ENCODE measurements around the gene COBL. TPM values are rescaled to one million over a fixed set of nuclear protein-coding genes. Genes with fewer than 3 reads are reported as not detected.

Gene COBL
- total RNA-seq, 1 experiment from 2014 or later, result 8.6 TPM

- in situ Hi-C loops (cut with HindIII; ENCODE audit: low pct_unique_long_range_greater_than_20kb, low sequenced_read_pairs), result no loop called here
- no peak for DNase-seq (ENCODE audit: low read depth, low spot score)
Measured at GRCh38 chr7:51233374-51233773, 83.2 kb downstream of the COBL start.

GRCh38 chr7:51230723-51231122 lies 85.9 kb downstream of the COBL start:
- DNase-seq (ENCODE audit: low read depth, low spot score), result no peak
- in situ Hi-C loops (cut with HindIII; ENCODE audit: low pct_unique_long_range_greater_than_20kb, low sequenced_read_pairs), result no loop called here

GRCh38 chr7:51230324-51230625 lies 86.3 kb downstream of the COBL start:
- DNase-seq (ENCODE audit: low read depth, low spot score), result no peak
- in situ Hi-C loops (cut with HindIII; ENCODE audit: low pct_unique_long_range_greater_than_20kb, low sequenced_read_pairs), result no loop called here

- no peak for DNase-seq (ENCODE audit: low read depth, low spot score)
- in situ Hi-C loops (cut with HindIII; ENCODE audit: low pct_unique_long_range_greater_than_20kb, low sequenced_read_pairs), result no loop called here
Measured at GRCh38 chr7:51229620-51230323, 86.8 kb downstream of the COBL start.

- DNase-seq (ENCODE audit: low read depth, low spot score), result peak; percentile 55
- in situ Hi-C loops (cut with HindIII; ENCODE audit: low pct_unique_long_range_greater_than_20kb, low sequenced_read_pairs), result no loop called here
Measured at GRCh38 chr7:51229106-51229537, 87.5 kb downstream of the COBL start.

- DNase-seq (ENCODE audit: low read depth, low spot score), result no peak
- in situ Hi-C loops (cut with HindIII; ENCODE audit: low pct_unique_long_range_greater_than_20kb, low sequenced_read_pairs), result no loop called here
Measured at GRCh38 chr7:51228386-51228958, 88.1 kb downstream of the COBL start.

GRCh38 chr7:51227861-51228260 lies 88.7 kb downstream of the COBL start:
- in situ Hi-C loops (cut with HindIII; ENCODE audit: low pct_unique_long_range_greater_than_20kb, low sequenced_read_pairs), result no loop called here
- peak; percentile 62 for DNase-seq (ENCODE audit: low read depth, low spot score)

GRCh38 chr7:51226916-51227535 lies 89.6 kb downstream of the COBL start:
- DNase-seq (ENCODE audit: low read depth, low spot score), result no peak
- in situ Hi-C loops (cut with HindIII; ENCODE audit: low pct_unique_long_range_greater_than_20kb, low sequenced_read_pairs), result no loop called here

GRCh38 chr7:51226063-51226755 lies 90.4 kb downstream of the COBL start:
- in situ Hi-C loops (cut with HindIII; ENCODE audit: low pct_unique_long_range_greater_than_20kb, low sequenced_read_pairs), result no loop called here
- DNase-seq (ENCODE audit: low read depth, low spot score), result no peak

- in situ Hi-C loops (cut with HindIII; ENCODE audit: low pct_unique_long_range_greater_than_20kb, low sequenced_read_pairs), result no loop called here
- peak; percentile 66 for DNase-seq (ENCODE audit: low read depth, low spot score)
Measured at GRCh38 chr7:51224811-51225595, 91.6 kb downstream of the COBL start.

GRCh38 chr7:51223505-51223904 lies 93.1 kb downstream of the COBL start:
- DNase-seq (ENCODE audit: low read depth, low spot score), result no peak
- in situ Hi-C loops (cut with HindIII; ENCODE audit: low pct_unique_long_range_greater_than_20kb, low sequenced_read_pairs), result no loop called here

- no peak for DNase-seq (ENCODE audit: low read depth, low spot score)
- in situ Hi-C loops (cut with HindIII; ENCODE audit: low pct_unique_long_range_greater_than_20kb, low sequenced_read_pairs), result no loop called here
Measured at GRCh38 chr7:51222916-51223315, 93.7 kb downstream of the COBL start.

- in situ Hi-C loops (cut with HindIII; ENCODE audit: low pct_unique_long_range_greater_than_20kb, low sequenced_read_pairs), result no loop called here
- no peak for DNase-seq (ENCODE audit: low read depth, low spot score)
Measured at GRCh38 chr7:51220226-51220625, 96.4 kb downstream of the COBL start.

GRCh38 chr7:51219261-51219988 lies 97.2 kb downstream of the COBL start:
- in situ Hi-C loops (cut with HindIII; ENCODE audit: low pct_unique_long_range_greater_than_20kb, low sequenced_read_pairs), result no loop called here
- no peak for DNase-seq (ENCODE audit: low read depth, low spot score)

GRCh38 chr7:51217804-51218203 lies 98.8 kb downstream of the COBL start:
- in situ Hi-C loops (cut with HindIII; ENCODE audit: low pct_unique_long_range_greater_than_20kb, low sequenced_read_pairs), result no loop called here
- DNase-seq (ENCODE audit: low read depth, low spot score), result no peak

GRCh38 chr7:51214098-51214497 lies 102.5 kb downstream of the COBL start:
- in situ Hi-C loops (cut with HindIII; ENCODE audit: low pct_unique_long_range_greater_than_20kb, low sequenced_read_pairs), result no loop called here
- no peak for DNase-seq (ENCODE audit: low read depth, low spot score)

GRCh38 chr7:51213618-51214017 lies 103.0 kb downstream of the COBL start:
- no peak for DNase-seq (ENCODE audit: low read depth, low spot score)
- in situ Hi-C loops (cut with HindIII; ENCODE audit: low pct_unique_long_range_greater_than_20kb, low sequenced_read_pairs), result no loop called here

Measured in SK-MEL-5 (cell line).